ENCODE data around the gene GNA15.

The GNA15 gene

GRCh38 chr19:3107658-3108057 is 28.2 kb upstream of the GNA15 start:
- CTCF ChIA-PET = interaction anchor here (0.7 to 8.6 kb wide), 18 partner anchors 7 to 459 kb away, joined by 3 to 78 read pairs (median 8); partner anchors contain the start of gene GNA15
- TF ChIP-seq CTCF (IDR thresholded peaks at IDR 0.05; ENCODE audit: control extremely low read depth, extremely low read depth, low read depth, missing control alignments) = no peak
- POLR2A ChIA-PET = no interaction called here
- DNase-seq (ENCODE audit: extremely low spot score) = no peak

- POLR2A ChIA-PET = no interaction called here
- DNase-seq (ENCODE audit: extremely low spot score) = peak; percentile 77
- peak; percentile 87 for TF ChIP-seq CTCF (IDR thresholded peaks at IDR 0.05; ENCODE audit: control extremely low read depth, extremely low read depth, low read depth, missing control alignments)
- CTCF ChIA-PET = interaction anchor here (0.8 to 8.6 kb wide), 31 partner anchors 8 to 461 kb away, joined by 3 to 78 read pairs (median 5); partner anchors contain the start of gene GNA15
Observed at GRCh38 chr19:3108775-3109174, 27.1 kb upstream of the GNA15 start.

- ChIA-PET POLR2A (no interaction called here), CTCF (interaction anchor here (1.1 to 8.6 kb wide), 12 partner anchors 9 to 158 kb away, joined by 3 to 78 read pairs (median 10); partner anchors contain the start of gene GNA15)
- no peak for DNase-seq (ENCODE audit: extremely low spot score)
- no peak for TF ChIP-seq CTCF (IDR thresholded peaks at IDR 0.05; ENCODE audit: control extremely low read depth, extremely low read depth, low read depth, missing control alignments)
Observed at GRCh38 chr19:3109491-3109890, 26.3 kb upstream of the GNA15 start.

GRCh38 chr19:3110126-3110825 is 25.6 kb upstream of the GNA15 start:
- no peak for TF ChIP-seq CTCF (IDR thresholded peaks at IDR 0.05; ENCODE audit: control extremely low read depth, extremely low read depth, low read depth, missing control alignments)
- DNase-seq (ENCODE audit: extremely low spot score) = no peak
- ChIA-PET CTCF (interaction anchor here (0.7 to 8.6 kb wide), 10 partner anchors 10 to 158 kb away, joined by 3 to 78 read pairs (median 8); partner anchors contain the start of gene GNA15), POLR2A (interaction anchor here (0.5 kb wide), 1 partner anchor 669 kb away, joined by 3 read pairs; no protein-coding TSS in a partner anchor)

GRCh38 chr19:3111586-3112247 is 24.1 kb upstream of the GNA15 start:
- no peak for TF ChIP-seq CTCF (IDR thresholded peaks at IDR 0.05; ENCODE audit: control extremely low read depth, extremely low read depth, low read depth, missing control alignments)
- CTCF ChIA-PET = interaction anchor here (0.9 to 3.0 kb wide), 2 partner anchors 13 to 17 kb away, joined by 5 to 15 read pairs; no protein-coding TSS in a partner anchor

GRCh38 chr19:3112375-3113099 is 23.3 kb upstream of the GNA15 start:
- POLR2A ChIA-PET = no interaction called here
- CTCF ChIA-PET = interaction anchor here (0.9 to 3.0 kb wide), 3 partner anchors 9 to 16 kb away, joined by 5 to 15 read pairs (median 9); no protein-coding TSS in a partner anchor
- no peak for DNase-seq (ENCODE audit: extremely low spot score)
- no peak for TF ChIP-seq CTCF (IDR thresholded peaks at IDR 0.05; ENCODE audit: control extremely low read depth, extremely low read depth, low read depth, missing control alignments)

More at GRCh38 chr19:3111586-3112247, 24.1 kb upstream of the GNA15 start:
- DNase-seq (ENCODE audit: extremely low spot score) = no peak
- POLR2A ChIA-PET = interaction anchor here (0.6 kb wide), 1 partner anchor 161 kb away, joined by 3 read pairs; no protein-coding TSS in a partner anchor

Data from GM10248 (cell line).